HEK293 (cell line): ENCODE results near the gene CCDC40.

Source experiments
- BCL11A ChIP-seq: fragments of 450-650 bp; formaldehyde crosslinking; IDR thresholded peaks from 2 replicates; pipeline ENCODE4 v1.5.1; 2016; ENCODE audit warnings: low read depth, missing biosample characterization, missing genetic modification characterization
- CTCF ChIP-seq: fragments of 450-650 bp; formaldehyde crosslinking; IDR thresholded peaks from 2 replicates; pipeline ENCODE4 v1.5.1; 2016; ENCODE audit warnings: missing biosample characterization, missing genetic modification characterization
- HOXA7 ChIP-seq: sonication (generic); formaldehyde crosslinking; IDR thresholded peaks from 2 replicates; pipeline ENCODE4 v1.8.1; 2022; ENCODE audit warnings: missing genetic modification reagents, borderline replicate concordance
- PBX3 ChIP-seq: sonication (generic); formaldehyde crosslinking; IDR thresholded peaks from 2 replicates; pipeline ENCODE4 v1.8.1; 2022; ENCODE audit warnings: mild to moderate bottlenecking, moderate library complexity, missing genetic modification reagents
- REST ChIP-seq: fragments of 450-650 bp; formaldehyde crosslinking; IDR thresholded peaks from 2 replicates; pipeline ENCODE4 v1.5.1; 2016; ENCODE audit warnings: missing biosample characterization, missing genetic modification characterization
- SETDB1 ChIP-seq: IDR thresholded peaks from one replicate; pipeline ENCODE4 v1.6.1; 2017; ENCODE audit warnings: mild to moderate bottlenecking, low read length, moderate library complexity, mixed read lengths; ENCODE audit not compliant: insufficient read length
- YY1 ChIP-seq: fragments of 450-650 bp; formaldehyde crosslinking; IDR thresholded peaks from 2 replicates; pipeline ENCODE4 v1.5.1; 2018; ENCODE audit warnings: missing biosample characterization, missing genetic modification characterization
- ZBTB17 ChIP-seq: fragments of 450-650 bp; formaldehyde crosslinking; IDR thresholded peaks from 2 replicates; pipeline ENCODE4 v1.5.1; 2016; ENCODE audit warnings: missing biosample characterization, missing genetic modification characterization
- ZFP3 ChIP-seq: fragments of 450-650 bp; formaldehyde crosslinking; IDR thresholded peaks from 2 replicates; pipeline ENCODE4 v1.5.1; 2016; ENCODE audit warnings: low read depth, missing biosample characterization, missing genetic modification characterization
- ZNF274 ChIP-seq, 2 experiments: fragments of 200-500 bp in 1 of 2; fragments of 450-650 bp in 1 of 2; sonication (Bioruptor generic) in 1 of 2; formaldehyde crosslinking in 1 of 2; IDR thresholded peaks; 2 replicates each; pipeline versions ENCODE4 v1.5.1 to v1.6.1; 2014 to 2016; ENCODE audit warnings: borderline replicate concordance in 1 of 2, inconsistent platforms in 1 of 2, low read length in 1 of 2, missing biosample characterization in 1 of 2, missing genetic modification characterization in 1 of 2
- ZNF404 ChIP-seq: fragments of 450-650 bp; formaldehyde crosslinking; IDR thresholded peaks from 2 replicates; pipeline ENCODE4 v1.5.1; 2017; ENCODE audit warnings: missing biosample characterization, missing genetic modification characterization
- ZNF513 ChIP-seq: fragments of 450-650 bp; IDR thresholded peaks from 2 replicates; pipeline ENCODE4 v1.5.1; 2018; ENCODE audit warnings: missing biosample characterization, missing genetic modification characterization

GRCh38 chr17:80081596-80081995 is 45.2 kb downstream of the CCDC40 start:
- TF ChIP-seq ZFP3 (tag by site-specific recombination) (no peak), PBX3 (CRISPR knock-in tag) (no peak), CTCF (tag by site-specific recombination) (no peak), ZNF404 (tag by site-specific recombination) (no peak), SETDB1 (no peak), HOXA7 (CRISPR knock-in tag) (no peak), REST (tag by site-specific recombination) (no peak), ZBTB17 (tag by site-specific recombination) (no peak), ZNF274 (IDR thresholded peaks at IDR 0.05; ENCODE audit: low read length) (no peak), ZNF274 (tag by site-specific recombination; IDR thresholded peaks at IDR 0.05; ENCODE audit: borderline replicate concordance) (no peak), ZNF513 (no peak), BCL11A (tag by site-specific recombination) (no peak), YY1 (no peak)
